T-helper 2 cell (primary cell): Measurements from ENCODE around the gene ZHX3.

ENCODE experiments used
- DNase-seq, 5 experiments: peaks; one replicate each; pipeline versions ENCODE4 v3.0.0 to v3.0.0-alpha.2; 2012 to 2022

The ZHX3 gene

GRCh38 chr20:41221614-41222218 lies 95.8 kb downstream of the ZHX3 start:
- DNase-seq: no peak

- DNase-seq: no peak
Measured at GRCh38 chr20:41219824-41220223, 97.7 kb downstream of the ZHX3 start.

- DNase-seq: no peak
Measured at GRCh38 chr20:41218466-41218865, 99.1 kb downstream of the ZHX3 start.

- DNase-seq: no peak
Measured at GRCh38 chr20:41217422-41217821, 100.1 kb downstream of the ZHX3 start.

GRCh38 chr20:41214666-41215065 lies 102.9 kb downstream of the ZHX3 start:
- no peak for DNase-seq

- no peak for DNase-seq
Measured at GRCh38 chr20:41214202-41214601, 103.3 kb downstream of the ZHX3 start.

GRCh38 chr20:41213150-41213820 lies 104.2 kb downstream of the ZHX3 start:
- DNase-seq: no peak

- no peak for DNase-seq
Measured at GRCh38 chr20:41205313-41205712, 112.2 kb downstream of the ZHX3 start.

- no peak for DNase-seq
Measured at GRCh38 chr20:41204304-41205265, 112.9 kb downstream of the ZHX3 start.

GRCh38 chr20:41203660-41204059 lies 113.9 kb downstream of the ZHX3 start:
- DNase-seq: no peak

GRCh38 chr20:41202426-41202825 lies 115.1 kb downstream of the ZHX3 start:
- DNase-seq: no peak

- DNase-seq: no peak
Measured at GRCh38 chr20:41201760-41202159, 115.8 kb downstream of the ZHX3 start.

GRCh38 chr20:41200446-41201202 lies 116.9 kb downstream of the ZHX3 start:
- DNase-seq: no peak

GRCh38 chr20:41198443-41198842 lies 119.1 kb downstream of the ZHX3 start:
- no peak for DNase-seq

GRCh38 chr20:41196653-41197225 lies 120.8 kb downstream of the ZHX3 start:
- peak in 1 of 5 experiments; percentile 22 for DNase-seq

- no peak for DNase-seq
Measured at GRCh38 chr20:41192575-41192974, 125.0 kb downstream of the ZHX3 start.

- no peak for DNase-seq
Measured at GRCh38 chr20:41191562-41192500, 125.7 kb downstream of the ZHX3 start.

- DNase-seq: no peak
Measured at GRCh38 chr20:41187668-41188067, 129.9 kb downstream of the ZHX3 start.

- no peak for DNase-seq
Measured at GRCh38 chr20:41185013-41185757, 132.3 kb downstream of the ZHX3 start.

- no peak for DNase-seq
Measured at GRCh38 chr20:41183831-41184230, 133.7 kb downstream of the ZHX3 start.
